Caki2 (cell line): ENCODE results near the gene MRM2. TPM values are rescaled to one million over a fixed set of nuclear protein-coding genes. Genes with fewer than 3 reads are reported as not detected.

Experiments
- DNase-seq: peaks from one replicate; pipeline ENCODE4 v3.0.0-alpha.2; 2015; ENCODE audit warnings: low read depth
- in situ Hi-C: cut with HindIII; loops from 2 replicates; pipeline ENCODE4 v1.10.0; 2016; ENCODE audit warnings: low sequenced_read_pairs, low pct_unique_long_range_greater_than_20kb, mixed read lengths
- total RNA-seq: library from RNA; depleted of rRNA; stranded (reverse); fragments of >200 nt; shearing (Covaris generic); gene quantifications from 2 replicates; pipeline ENCODE4 v1.2.3, GENCODE V29; 2014; ENCODE audit warnings: low replicate concordance

MRM2 gene
- total RNA-seq, 1 experiment from 2014 or later, result 54.2 TPM

DNA sequence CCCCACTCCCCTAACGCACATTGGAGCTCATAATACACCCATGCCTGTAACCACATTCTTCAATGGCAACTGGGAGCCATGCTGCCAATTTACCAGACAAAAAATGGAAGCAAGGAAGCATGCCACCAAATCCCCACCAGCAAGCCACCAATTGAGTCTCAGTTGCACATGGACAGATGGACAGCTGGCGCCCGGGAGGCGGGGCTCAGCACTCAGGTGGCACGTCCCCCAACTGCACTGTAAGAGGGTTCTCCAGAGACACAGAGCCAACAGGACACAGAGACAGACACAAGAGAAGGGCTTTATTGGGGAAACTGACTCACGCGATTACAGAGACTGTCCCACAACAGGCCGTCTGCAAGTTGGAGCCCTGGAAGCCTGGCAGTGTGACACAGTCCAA, 11.8 kb downstream of the MRM2 start:
- in situ Hi-C loops, result no loop called here
- DNase-seq, result no peak

DNA sequence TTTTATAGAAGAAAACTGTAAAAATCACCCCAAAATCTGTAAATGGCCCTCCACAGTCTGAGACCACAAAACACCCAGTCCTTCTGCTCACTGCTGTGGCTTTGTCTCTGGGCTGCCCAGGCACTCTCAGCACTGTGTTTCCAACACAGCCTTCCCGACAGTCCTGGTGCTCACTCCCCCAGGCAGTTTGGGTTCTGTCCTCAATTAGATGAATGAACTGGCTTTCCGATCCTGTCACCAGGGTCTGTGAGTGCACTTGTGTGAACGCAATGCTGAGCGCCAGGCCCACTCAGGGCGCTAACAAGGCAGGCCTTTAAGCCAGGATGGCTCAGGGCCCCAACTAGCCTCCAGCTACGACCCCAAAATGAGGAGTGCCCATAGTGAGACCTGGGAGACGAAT, 12.5 kb downstream of the MRM2 start:
- no peak for DNase-seq
- in situ Hi-C loops, result no loop called here

DNA sequence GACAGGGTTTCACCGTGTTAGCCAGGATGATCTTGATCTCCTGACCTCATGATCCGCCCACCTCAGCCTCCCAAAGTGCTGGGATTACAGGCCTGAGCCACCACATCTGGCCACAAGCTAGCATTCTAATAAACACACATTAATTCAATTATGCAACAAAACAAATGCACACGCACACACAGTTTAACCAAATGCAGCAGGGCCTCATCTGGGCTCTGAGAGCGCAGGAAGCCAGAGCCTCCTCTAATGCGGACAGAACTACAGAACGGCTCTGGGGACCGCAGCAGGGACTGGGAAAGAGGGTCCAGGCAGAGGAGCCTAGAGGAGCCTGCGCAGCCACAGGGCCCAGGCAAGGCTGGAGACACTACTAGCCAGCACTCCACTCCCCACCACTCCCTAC, 13.1 kb downstream of the MRM2 start:
- in situ Hi-C loops, result no loop called here
- DNase-seq, result no peak

DNA sequence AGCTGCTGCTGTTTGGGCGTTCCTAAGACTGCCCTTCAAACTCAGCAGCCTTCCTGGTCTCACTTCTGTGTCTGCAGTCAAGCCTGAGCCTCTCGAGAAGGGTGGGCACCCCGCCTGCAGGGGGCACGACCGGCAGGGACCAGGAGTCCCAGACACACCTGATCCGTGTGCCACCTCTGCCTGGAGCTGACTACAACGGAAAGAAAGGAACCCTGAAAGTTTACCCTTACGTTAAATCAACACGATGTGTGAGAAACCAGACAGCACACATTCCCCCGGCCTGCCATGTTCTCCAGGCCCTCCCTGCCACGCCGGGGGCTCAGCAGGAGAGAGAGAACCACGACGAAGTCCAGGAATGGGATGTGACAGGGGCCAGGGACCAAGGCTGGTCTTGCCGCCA, 14.3 kb downstream of the MRM2 start:
- in situ Hi-C loops, result no loop called here
- DNase-seq, result no peak

DNA sequence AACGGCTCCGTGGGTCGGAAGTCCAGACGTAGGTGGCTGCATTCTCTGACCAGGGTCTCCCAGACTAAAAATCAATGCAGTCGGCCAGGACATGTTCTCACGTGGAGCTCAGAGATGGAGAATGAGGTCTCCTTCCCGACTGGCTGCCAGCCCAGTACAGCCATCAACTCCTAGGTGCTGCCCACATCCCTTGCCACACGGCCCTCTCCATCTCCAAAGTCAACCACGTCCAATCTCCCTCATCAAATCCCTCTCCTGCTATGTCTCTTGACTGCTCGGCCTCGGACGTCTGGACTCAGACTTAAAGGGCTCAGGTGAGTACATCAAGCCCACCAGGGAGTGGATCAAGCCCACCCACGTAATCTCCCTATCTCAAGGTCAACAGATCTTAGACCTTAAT, 16.2 kb downstream of the MRM2 start:
- in situ Hi-C loops, result no loop called here

DNA sequence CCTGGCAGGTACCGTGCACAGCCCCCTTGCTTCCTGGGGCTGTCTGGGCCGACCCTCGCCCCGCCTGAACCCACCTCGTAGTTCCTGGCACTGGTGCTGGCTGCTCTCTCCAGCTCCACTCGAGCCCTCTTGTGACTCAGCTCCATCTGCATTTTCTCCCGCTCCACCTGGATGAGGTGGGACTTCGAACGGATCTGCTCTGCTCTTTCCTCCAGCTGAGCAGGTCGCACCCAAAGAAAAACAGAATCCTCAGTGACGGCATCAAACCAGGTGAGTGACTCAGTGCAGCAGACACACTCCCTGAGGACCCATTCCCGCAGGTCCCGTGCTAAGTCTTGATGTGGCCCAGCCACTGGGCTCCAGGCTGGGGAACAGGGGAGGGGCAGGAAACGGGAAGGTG, 16.7 kb downstream of the MRM2 start:
- peak; percentile 25 for DNase-seq
- in situ Hi-C loops, result no loop called here

More for the DNA sequence above, 16.2 kb downstream of the MRM2 start:
- DNase-seq, result no peak

DNA sequence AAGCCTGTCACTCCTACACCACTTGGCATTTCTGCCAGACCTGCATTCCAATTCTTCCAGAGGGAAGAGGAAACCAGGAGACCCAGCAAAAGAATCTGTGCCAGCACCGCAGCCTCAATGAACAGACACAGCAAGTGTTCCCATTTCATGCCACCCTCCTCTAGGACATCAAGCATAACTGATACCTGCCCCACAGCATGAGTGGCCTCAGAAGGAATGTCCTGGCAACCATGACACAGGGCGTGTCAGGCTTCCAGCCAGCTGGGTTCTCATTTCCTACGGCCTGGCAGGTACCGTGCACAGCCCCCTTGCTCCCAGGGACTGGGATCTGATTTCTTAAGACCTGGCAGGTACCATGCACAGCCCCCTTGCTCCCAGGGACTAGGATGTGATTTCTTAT, 17.1 kb downstream of the MRM2 start:
- in situ Hi-C loops, result no loop called here
- DNase-seq, result peak; percentile 30

DNA sequence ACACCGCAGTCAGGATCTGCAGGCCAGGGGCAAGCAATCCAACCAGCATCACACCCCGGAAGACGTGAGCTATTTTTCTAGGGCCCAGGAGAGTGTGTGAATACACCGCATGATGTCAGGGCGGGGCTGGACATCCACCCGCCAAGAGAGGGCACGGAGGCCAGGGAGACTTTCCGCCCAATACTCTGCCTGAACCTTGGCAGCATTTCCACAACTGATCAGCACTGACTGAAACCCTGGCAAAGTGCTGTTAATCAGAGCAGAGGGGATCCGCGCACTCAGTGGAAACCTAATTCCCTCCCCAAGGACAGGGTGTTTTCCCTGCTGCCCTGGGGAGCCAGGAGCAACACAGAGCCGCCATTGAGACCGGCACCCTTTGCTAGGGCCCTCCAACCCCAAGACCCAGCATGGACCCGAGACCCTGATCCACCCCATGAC, 17.5 kb downstream of the MRM2 start:
- in situ Hi-C loops, result no loop called here
- no peak for DNase-seq

DNA sequence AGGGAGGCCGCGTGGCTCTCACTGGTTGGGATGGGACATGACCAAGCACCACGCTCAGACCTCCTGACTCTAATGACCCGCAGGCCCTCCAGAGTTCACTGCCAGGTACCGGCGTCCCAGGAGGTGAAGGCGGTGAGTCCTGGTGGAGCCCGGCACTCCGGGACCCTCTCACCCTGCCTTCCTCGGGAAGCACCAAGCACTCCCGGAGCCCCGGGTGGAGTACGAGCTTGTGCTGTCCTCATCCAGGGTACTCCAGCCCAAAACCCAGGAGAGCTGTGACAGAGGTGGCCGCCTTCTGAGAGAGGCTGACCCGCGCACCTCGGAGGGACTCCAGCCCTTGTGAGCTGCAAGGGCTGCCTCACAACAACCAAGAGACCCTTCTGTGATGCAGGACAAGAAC, 18.7 kb downstream of the MRM2 start:
- DNase-seq, result no peak
- in situ Hi-C loops, result no loop called here

DNA sequence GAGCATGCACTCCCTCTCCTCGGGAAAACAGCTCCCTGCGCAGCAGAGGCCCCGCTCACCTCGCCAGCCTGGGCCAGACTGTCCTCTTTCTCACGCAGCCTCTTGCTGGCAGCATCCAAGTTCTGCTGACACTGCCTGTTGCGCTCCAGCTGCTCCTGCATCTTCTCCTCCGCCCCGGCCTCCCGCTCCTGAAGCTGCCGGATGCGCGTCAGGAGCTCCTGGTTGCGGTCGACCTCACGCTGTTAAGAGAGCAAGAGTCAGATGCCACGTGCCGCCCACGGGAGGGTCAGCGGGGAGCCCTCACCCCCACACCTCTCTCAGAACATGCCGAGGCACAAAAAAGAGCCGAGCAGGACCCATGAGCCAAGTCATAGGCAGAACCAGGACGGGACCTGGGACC, 19.5 kb downstream of the MRM2 start:
- in situ Hi-C loops, result no loop called here
- DNase-seq, result no peak

DNA sequence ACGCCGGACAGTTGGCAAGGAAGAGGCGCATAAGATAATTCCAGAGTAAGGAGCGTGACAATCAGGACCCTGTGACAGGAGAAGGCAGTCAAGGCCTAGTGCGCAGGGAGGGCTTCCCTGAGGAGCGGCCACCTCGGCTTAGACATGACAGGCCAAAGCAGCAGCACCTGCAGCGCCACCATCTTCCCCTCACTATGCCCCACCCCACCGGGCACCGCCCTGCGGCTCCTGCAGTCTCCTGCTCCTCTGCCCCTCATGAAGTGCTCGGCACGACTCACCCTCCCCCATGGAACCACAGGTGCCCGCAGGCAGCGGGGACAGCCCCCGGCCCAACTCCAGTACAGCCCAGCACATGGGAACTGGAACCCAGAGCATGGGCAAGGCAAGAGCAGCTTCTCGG, 21.1 kb downstream of the MRM2 start:
- in situ Hi-C loops, result no loop called here

DNA sequence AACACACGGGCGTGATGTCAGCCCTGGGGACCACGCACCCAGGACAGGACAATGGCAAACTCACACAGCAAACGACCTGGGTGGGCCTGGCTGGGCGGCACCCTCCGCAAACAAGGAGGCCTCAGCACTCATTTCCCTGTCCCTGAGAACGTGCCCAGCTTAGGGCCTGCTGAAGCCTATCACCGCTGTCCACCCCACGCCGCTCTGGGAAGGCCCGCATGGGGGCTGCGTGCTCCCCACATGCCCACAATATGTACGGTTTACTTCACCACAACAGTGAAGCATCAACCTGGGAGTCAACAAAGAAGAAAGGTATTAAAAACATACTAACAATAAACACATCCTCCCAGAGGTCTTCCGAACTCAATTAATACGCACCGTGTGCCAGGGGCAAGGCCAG, 21.5 kb downstream of the MRM2 start:
- in situ Hi-C loops, result no loop called here
- DNase-seq, result no peak

More for the DNA sequence above, 21.1 kb downstream of the MRM2 start:
- no peak for DNase-seq

DNA sequence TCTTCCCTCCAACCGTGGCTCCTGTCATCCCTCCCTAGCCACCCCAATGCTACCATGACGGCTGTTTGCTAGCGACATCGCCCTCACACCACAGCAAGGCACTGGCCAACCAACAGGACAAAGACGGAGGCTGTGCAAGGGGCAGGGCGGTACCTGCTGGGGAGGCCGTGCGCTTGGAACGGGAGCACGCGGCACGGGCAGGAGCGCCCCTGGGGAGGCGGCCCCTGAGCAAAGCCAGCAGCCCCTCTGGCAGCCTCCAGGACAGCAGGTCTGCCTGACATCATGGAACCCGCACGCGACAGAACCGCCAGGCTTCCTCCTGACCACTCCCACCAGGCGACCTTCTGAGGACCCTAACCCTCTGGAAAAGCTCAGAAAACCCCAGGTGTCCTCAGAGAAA, 22.0 kb downstream of the MRM2 start:
- no peak for DNase-seq
- in situ Hi-C loops, result no loop called here

DNA sequence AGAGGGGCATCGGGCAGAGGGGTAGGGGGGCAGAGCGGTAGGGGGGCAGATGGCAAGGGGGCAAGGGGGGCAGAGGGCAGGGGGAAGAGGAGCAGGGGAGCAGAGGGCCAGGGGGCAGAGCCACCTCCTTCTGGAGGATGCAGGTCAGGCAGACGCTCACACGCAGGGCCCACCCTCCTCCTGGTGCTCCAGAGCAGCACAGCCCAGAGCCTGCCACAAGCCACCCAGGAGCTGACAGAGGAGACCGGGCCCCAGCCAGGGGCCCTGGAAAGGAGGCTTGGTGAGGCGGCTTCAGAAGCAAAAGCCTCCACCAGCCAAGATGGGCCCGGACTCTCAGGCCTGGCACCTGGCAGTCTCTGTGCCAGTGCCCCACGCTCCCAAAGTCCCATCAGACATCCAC, 22.4 kb downstream of the MRM2 start:
- in situ Hi-C loops, result no loop called here
- no peak for DNase-seq

DNA sequence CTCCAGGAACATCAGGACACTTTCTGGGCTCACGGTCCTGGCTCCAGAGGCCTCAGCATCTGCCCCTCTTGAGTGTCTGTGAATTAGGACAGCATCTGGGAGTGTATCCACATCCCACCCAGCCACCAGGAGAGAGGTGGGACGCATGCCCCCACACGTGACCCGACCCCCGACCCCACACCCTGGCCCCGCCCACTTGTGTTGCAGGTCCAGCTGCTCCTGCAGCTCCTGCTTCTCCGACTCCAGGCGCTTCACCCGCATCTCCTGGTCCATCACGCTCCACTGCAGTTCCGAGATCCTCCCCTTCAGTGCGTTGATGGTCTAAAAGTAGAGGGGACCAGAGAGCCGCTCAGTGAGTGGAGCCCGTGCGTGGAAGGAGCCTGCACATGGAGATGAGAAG, 22.9 kb downstream of the MRM2 start:
- in situ Hi-C loops, result no loop called here
- no peak for DNase-seq

DNA sequence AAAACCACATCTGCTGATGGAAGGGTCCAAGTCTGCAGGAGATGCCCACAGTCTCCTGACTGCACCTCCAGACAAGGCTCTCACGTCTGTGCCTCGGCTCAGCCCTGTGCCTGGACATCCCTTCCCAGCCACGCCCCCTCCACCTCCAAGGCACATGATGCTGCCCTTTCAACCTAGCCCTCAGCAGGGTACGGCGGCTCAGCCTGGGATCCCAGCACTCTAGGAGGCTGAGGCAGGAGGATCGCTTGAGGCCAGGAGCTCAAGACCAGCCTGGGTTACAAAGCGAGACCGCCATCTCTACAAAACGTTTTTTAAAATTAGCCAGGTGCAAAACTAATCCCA, 23.6 kb downstream of the MRM2 start:
- no peak for DNase-seq
- in situ Hi-C loops, result no loop called here

DNA sequence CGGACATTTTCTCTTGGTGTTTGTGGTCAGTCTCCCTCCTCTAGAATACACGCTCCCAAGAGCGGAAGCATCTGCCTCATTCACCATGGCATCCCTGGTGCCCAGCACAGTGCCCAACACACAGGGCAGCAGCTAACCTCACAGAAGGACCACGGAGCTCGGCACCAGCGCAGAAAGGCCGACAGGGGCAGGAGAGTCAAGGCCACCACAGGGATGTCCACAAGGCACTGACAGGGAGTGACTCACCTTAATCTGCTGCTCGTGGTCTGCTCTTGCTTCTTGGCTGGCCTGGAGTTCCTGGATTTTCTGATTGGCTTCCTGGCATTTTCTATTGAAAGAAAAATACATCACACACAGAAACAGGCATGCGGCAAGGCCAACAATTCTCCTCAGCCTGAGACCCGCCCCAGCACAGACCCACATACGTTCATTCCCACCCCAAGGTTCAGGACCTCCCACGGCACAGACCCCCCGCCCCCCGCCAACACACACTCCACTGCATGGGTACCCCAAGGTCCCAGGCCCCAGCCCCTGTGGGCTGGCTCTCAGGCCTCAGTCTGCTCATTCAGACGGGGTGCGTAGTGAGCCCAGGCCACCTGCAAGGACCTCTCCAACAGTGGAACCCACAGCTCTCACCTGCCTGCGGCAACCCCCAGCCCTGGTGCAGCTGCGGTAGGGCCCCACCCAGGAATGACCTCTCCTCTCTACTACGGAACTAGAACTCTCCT, 24.1 kb downstream of the MRM2 start:
- in situ Hi-C loops, result no loop called here
- no peak for DNase-seq

DNA sequence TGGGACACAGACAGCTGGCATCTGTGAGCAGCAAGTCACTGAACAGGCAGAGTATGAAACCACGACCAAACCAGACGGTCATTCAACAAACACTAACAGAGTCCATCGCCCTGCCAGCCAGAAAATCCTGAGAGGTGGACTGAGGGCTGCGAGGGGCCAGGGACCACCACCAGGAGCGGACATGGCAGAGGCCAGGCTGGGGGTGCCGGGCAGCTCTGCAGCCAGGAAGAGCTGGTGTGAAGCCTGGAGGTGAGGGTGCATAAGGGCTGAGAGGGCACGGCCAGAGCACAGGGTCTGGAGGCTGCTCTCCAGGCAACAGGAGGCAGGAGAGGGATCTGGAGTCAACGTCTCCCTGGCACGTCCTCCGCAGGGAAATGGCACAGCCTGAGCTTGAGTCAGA, 24.8 kb downstream of the MRM2 start:
- no peak for DNase-seq
- in situ Hi-C loops, result no loop called here

DNA sequence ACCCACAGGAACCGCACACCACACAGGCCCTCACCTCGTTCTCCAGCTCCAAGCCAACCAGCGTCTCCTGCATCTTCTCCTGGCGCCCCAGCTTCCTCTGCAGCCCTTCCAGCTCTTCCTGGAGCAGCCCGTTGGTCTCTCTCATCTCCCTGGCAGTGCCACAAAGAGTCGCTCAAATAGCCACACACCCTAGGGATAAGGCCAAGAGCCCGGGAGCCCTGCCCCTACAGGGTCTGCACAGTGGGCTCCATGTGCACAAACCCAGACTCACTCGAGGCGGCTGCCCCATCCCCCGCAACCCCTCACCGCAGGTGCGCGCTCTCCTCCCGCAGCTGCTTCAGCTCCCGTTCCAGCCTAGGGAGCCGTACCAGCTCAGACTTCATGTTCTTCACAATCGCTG, 26.2 kb downstream of the MRM2 start:
- in situ Hi-C loops, result no loop called here
- DNase-seq, result no peak

DNA sequence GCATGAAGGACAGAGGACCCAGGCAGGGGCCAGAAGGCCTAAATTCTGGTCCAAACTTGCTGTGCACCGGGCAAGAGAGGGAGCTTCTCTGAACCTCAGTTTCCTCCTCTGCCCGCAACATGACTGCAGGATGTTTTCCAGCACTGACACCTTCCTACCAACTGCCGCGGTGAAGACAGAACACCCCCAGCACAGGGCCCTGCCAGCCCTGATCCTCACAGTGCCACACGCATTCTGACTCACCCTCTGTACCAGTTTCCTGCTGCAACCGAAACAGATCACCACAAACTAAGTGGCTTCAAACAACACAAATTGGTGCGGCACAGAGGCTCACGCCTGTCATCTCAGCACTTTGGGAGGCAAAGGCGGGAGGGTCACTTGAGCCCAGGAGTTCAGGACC, 27.4 kb downstream of the MRM2 start:
- no peak for DNase-seq
- in situ Hi-C loops, result no loop called here
